ENCODE results near the gene CDH3.
A peak's percentile ranks its signal among the peaks of the same experiment; 100 is the strongest.

The CDH3 gene

GRCh38 chr16:68732042-68732680 lies 87.1 kb downstream of the CDH3 start:
- TF ChIP-seq CTCF (IDR thresholded peaks at IDR 0.05; ENCODE audit: extremely low read depth, missing control alignments), result no peak
- no peak for DNase-seq (ENCODE audit: low spot score)

GRCh38 chr16:68732741-68733399 lies 87.8 kb downstream of the CDH3 start:
- DNase-seq (ENCODE audit: low spot score), result no peak
- TF ChIP-seq CTCF (IDR thresholded peaks at IDR 0.05; ENCODE audit: extremely low read depth, missing control alignments), result no peak

GRCh38 chr16:68733570-68733969 lies 88.5 kb downstream of the CDH3 start:
- DNase-seq (ENCODE audit: low spot score), result no peak
- TF ChIP-seq CTCF (IDR thresholded peaks at IDR 0.05; ENCODE audit: extremely low read depth, missing control alignments), result no peak

- no peak for DNase-seq (ENCODE audit: low spot score)
- no peak for TF ChIP-seq CTCF (IDR thresholded peaks at IDR 0.05; ENCODE audit: extremely low read depth, missing control alignments)
Observed at GRCh38 chr16:68734782-68735181, 89.7 kb downstream of the CDH3 start.

GRCh38 chr16:68736561-68736960 lies 91.5 kb downstream of the CDH3 start:
- no peak for TF ChIP-seq CTCF (IDR thresholded peaks at IDR 0.05; ENCODE audit: extremely low read depth, missing control alignments)
- DNase-seq (ENCODE audit: low spot score), result no peak

GRCh38 chr16:68737046-68737729 lies 92.1 kb downstream of the CDH3 start, which contains the start of gene CDH1:
CDH1 (plus strand) TSS chr16:68737292; CDS start chr16:68737416, 124 bp downstream.
- no peak for TF ChIP-seq CTCF (IDR thresholded peaks at IDR 0.05; ENCODE audit: extremely low read depth, missing control alignments)
- peak; percentile 61 for DNase-seq (ENCODE audit: low spot score)
